GM18507 (cell line): ENCODE results near the gene ERH.
A peak's percentile ranks its signal among the peaks of the same experiment; 100 is the strongest.

ENCODE experiments used
- DNase-seq: peaks from one replicate; pipeline ENCODE4 v3.0.0; 2011; ENCODE audit warnings: low read depth; ENCODE audit not compliant: insufficient read length; ENCODE audit errors: extremely low spot score
- FAIRE-seq: peaks from 2 replicates; lab custom pipeline; 2011; peaks lifted over from hg19 to GRCh38; lab: Jason Lieb, UNC

The ERH gene

GRCh38 chr14:69358966-69359365 lies 39.1 kb downstream of the ERH start:
- DNase-seq: no peak
- FAIRE-seq: no peak

GRCh38 chr14:69358233-69358963 lies 39.7 kb downstream of the ERH start:
- FAIRE-seq: no peak
- DNase-seq: no peak

GRCh38 chr14:69357544-69358200 lies 40.4 kb downstream of the ERH start:
- DNase-seq: no peak
- FAIRE-seq: no peak

- no peak for FAIRE-seq
- no peak for DNase-seq
Observed at GRCh38 chr14:69356903-69357543, 41.1 kb downstream of the ERH start.

- DNase-seq (no peak), FAIRE-seq (no peak)
Observed at GRCh38 chr14:69355607-69356281, 42.4 kb downstream of the ERH start.

- FAIRE-seq: no peak
- DNase-seq: no peak
Observed at GRCh38 chr14:69355154-69355597, 42.9 kb downstream of the ERH start.

- FAIRE-seq (peak; percentile 98), DNase-seq (peak; percentile 75)
Observed at GRCh38 chr14:69354383-69355153, 43.5 kb downstream of the ERH start.

GRCh38 chr14:69353168-69353567 lies 44.9 kb downstream of the ERH start:
- no peak for DNase-seq

GRCh38 chr14:69351911-69352310 lies 46.2 kb downstream of the ERH start:
- no peak for DNase-seq
- no peak for FAIRE-seq

More at GRCh38 chr14:69353168-69353567, 44.9 kb downstream of the ERH start:
- FAIRE-seq: no peak

GRCh38 chr14:69351385-69351784 lies 46.7 kb downstream of the ERH start:
- DNase-seq: no peak
- no peak for FAIRE-seq

GRCh38 chr14:69350892-69351291 lies 47.2 kb downstream of the ERH start:
- DNase-seq (no peak), FAIRE-seq (no peak)

- FAIRE-seq: no peak
Observed at GRCh38 chr14:69349091-69349777, 48.9 kb downstream of the ERH start.

GRCh38 chr14:69346710-69347109 lies 51.4 kb downstream of the ERH start:
- DNase-seq (no peak), FAIRE-seq (no peak)

More at GRCh38 chr14:69349091-69349777, 48.9 kb downstream of the ERH start:
- DNase-seq: no peak

GRCh38 chr14:69345402-69345801 lies 52.7 kb downstream of the ERH start:
- FAIRE-seq (no peak), DNase-seq (no peak)

- no peak for DNase-seq
- FAIRE-seq: no peak
Observed at GRCh38 chr14:69344171-69344570, 53.9 kb downstream of the ERH start.

- FAIRE-seq (no peak), DNase-seq (no peak)
Observed at GRCh38 chr14:69342928-69343525, 55.1 kb downstream of the ERH start.

GRCh38 chr14:69339426-69339825 lies 58.7 kb downstream of the ERH start:
- FAIRE-seq (no peak), DNase-seq (no peak)

GRCh38 chr14:69337984-69338383 lies 60.1 kb downstream of the ERH start:
- DNase-seq: no peak
- FAIRE-seq: no peak
